HG02571 (cell line): ENCODE data around the gene HOXD8.

Source experiments
- ATAC-seq: cut with Tn5 transposase; IDR thresholded peaks from one replicate; pipeline ENCODE4 v1.9.1; 2021; ENCODE audit warnings: mild to moderate bottlenecking, moderate library complexity; ENCODE audit not compliant: unreplicated experiment

The HOXD8 gene

DNA sequence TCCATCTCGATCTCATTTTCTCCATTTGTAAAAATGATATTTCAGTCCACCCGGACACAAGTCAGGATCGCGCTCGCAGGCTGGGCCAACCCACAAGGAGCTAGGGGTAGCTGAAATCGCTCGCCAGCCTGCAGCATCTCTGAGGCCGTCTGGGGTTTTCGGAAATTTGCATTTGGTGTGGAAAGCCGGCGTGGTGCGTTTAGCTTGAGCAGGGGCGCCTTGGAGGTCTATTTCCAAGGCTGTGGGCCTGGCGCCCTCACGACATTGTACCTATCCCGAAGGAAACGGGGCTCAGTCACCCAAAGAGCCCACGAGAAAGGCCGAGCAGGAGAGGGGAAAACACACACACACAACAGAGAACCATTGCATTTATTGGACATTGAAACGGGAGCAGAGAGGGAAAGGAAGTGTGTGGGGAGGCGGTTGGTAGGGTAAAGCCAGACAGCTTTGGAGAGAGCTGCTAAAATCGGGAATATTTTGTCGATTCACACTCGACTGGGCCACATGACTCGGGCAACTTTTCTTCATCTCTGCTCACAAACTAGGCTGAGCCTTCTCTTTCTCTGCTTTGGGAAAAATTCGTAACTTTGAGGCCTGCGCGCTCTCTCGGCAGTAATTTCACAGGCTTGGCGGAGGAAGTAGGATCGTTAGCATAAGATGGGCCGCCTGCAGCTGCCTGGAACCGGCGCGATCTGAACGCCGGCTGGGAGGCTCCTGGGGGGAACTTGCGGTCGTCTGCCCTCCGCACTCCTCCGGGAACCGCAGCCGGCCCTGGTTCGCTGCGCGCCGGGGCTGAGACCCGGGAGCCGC is 1.1 kb upstream of the HOXD8 start:
- no peak for ATAC-seq

DNA sequence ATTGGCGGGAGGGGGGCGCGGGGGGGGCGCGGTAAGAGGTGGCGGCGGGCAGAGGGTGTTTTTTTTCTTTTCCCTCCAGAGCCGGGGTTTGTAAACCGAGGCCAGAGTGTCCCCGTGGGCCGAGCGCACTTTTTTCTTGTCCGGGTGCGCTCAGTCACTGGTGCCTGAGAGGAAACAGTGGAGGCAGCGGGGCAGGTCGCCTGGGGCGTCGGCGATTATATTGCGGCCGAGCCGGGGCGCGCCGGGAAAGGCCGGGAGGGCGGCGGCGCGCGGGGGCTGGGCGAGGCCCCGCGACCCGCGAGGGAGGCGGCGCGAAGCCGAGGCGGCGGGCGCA is 275 bp downstream of the HOXD8 start:
- ATAC-seq, result no peak

DNA sequence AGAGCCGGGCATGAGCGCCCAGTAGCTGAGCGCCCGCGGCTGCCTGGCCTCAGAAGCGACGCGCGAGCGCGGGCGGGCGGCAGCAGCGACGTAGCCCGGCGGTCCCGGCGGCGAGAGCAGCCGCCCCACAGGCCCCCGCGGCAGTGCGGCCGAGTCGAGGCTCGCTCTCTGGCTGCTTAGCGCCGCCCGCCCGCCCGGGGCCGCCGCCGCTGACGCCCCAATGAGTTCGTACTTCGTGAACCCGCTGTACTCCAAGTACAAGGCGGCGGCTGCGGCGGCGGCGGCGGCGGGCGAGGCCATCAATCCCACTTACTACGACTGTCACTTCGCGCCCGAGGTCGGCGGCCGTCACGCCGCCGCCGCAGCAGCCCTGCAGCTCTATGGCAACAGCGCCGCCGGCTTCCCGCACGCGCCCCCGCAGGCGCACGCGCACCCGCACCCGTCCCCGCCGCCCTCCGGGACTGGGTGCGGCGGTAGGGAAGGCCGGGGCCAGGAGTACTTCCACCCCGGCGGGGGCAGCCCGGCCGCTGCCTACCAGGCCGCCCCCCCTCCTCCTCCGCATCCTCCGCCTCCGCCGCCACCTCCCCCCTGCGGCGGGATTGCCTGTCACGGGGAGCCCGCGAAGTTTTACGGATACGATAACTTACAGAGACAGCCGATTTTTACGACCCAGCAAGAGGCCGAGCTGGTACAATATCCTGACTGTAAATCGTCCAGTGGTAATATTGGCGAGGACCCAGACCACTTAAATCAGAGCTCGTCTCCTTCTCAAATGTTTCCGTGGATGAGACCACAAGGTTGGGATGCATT is 847 bp downstream of the HOXD8 start:
- ATAC-seq, result no peak

DNA sequence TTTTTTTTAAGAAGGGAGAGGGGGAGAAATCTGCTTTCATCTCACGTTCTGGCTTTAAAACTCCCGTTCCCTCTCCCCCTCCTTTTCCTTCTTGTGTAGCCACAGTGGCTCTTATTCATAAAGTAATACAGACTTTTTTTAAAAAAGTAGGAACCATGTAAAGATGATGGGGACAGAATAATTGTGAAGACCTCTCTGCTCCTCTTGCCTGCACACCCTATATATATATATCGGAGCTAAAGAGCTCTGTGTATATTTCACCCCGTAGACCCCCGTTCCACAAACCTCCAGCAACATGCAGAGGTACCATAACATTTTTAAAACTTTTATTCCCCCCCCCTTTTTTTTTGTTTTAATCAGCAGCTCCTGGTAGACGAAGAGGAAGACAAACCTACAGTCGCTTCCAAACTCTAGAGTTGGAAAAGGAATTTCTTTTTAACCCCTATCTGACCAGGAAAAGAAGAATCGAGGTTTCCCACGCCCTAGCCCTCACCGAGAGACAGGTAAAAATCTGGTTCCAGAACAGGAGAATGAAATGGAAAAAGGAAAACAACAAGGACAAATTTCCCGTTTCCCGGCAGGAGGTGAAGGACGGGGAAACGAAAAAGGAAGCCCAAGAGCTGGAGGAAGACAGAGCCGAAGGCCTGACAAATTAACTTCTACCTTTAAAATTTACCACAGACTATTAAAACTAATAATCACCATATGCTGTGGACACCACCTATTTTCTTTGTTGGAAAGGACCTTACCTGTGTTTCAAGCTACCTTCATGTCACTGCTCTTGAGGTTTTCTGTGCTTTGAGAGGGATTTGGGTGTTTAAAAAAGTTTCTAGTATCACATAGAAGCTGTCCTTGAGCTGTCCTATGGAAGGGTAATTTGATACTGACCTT is 1.7 kb downstream of the HOXD8 start:
- no peak for ATAC-seq

DNA sequence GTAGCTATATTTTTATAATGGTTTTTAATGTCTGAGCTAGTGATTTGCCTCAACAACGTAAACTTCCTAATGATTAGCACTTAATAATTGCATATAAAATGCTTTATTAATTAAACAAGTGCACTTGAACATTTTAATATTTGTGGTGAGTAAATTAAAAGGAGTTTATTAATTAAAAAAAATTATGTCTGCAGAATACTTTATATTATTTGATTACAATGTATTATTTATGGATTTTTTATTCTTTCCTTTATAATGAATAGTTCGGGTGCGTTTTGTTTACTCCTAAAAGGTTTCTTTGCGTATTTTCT is 2.3 kb downstream of the HOXD8 start:
- ATAC-seq, result no peak

DNA sequence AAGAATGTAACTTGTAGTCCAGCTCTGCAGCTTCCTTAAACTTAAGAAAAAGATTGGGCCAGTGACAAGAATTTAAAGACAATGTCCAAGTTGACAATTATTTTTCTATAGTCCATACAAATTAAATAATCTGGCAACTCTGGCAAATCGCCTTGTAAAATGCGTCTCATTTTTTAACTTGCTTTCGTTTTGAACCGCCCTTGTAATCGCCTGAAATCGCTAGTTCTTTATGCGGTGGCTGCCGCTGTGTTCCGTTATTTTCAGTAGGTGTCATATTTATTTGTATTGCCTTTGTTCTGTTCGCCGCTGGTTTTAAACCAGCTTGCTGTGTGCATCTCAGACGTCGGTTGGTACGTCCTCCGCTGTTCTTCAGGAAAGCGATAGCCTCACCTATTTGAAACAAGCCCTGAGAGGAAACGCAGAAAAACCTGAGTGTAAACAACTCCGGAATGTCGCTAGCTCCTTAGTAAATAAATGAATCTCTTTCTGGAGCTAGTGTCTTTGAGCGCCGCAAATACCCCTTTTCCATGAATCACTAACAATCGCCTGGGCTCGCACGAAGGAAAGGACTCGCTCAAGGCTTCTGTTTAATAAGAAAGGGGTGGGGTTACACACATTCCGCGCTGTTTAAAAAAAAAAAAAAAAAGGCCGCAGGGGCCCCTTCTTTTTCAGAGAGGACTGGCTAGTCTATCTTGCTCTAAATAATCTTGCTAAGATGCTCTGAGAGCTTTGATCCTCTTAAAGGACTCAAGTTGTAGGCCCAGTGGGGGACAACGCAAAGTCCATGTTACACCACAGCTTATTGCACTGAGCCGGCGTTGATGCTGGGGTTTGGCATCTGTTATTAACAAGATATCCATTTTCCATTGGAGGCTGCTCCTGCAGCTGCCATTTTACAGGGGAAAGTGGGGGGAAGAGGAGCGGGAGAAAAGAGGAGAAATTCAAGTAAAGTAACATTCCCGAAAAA is 3.0 kb downstream of the HOXD8 start:
- no peak for ATAC-seq

DNA sequence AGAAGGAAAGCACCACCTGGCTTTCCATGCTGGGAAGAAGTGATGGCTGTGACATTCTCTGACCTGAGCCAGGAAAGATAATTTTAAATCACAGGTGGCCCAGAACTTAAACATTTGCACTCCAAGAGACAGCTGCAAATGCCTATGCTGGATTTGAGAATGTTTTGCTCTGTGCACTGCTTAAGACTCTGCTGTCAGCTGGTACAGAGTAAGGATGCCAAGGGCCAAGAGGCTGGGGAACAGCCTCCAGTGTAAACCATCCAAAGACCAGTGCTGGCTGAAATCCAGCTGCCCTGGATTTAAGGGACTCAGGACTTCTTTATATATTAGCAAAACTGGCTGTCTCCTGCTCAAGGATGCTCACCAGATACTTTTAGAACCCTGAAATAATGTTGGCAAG is 3.9 kb downstream of the HOXD8 start:
- ATAC-seq, result no peak

DNA sequence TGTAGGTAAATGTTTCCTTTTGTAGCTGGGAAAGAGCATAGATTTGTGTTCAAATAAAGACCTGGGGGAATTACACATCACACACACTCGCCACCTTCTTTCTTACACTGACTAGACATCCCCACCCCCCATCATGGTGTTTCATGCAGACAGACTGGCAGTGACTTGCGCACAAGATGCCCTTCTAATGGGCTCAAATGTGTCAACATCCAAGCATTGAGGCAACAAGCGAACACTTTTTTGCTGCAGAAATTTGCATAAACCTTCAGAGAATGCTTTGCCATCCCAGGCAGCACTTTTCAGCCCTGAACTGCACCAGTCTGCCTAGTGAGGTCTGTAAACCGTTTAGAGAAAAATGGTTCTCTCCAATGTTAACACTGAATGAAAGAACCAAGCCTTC is 4.5 kb downstream of the HOXD8 start:
- ATAC-seq, result no peak

DNA sequence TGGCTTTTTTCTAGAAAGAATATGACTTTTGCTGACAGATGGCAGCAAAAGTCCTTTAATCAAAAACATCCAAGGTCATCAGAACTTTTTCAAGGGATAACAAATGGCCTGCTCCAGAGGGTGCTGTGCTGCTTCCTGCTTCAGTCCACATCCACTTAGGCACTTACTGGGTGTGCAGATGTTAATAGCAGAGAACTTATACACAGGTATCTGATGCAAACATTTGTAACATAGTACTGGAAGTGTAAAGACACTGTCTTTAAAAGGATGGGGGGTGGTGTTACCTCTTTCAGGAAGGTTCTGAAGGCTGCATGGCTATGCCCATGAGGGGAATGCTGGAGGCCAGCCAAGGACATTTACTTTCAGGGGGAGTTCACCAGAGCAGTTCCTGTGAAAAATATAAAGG is 5.5 kb downstream of the HOXD8 start:
- ATAC-seq, result no peak

DNA sequence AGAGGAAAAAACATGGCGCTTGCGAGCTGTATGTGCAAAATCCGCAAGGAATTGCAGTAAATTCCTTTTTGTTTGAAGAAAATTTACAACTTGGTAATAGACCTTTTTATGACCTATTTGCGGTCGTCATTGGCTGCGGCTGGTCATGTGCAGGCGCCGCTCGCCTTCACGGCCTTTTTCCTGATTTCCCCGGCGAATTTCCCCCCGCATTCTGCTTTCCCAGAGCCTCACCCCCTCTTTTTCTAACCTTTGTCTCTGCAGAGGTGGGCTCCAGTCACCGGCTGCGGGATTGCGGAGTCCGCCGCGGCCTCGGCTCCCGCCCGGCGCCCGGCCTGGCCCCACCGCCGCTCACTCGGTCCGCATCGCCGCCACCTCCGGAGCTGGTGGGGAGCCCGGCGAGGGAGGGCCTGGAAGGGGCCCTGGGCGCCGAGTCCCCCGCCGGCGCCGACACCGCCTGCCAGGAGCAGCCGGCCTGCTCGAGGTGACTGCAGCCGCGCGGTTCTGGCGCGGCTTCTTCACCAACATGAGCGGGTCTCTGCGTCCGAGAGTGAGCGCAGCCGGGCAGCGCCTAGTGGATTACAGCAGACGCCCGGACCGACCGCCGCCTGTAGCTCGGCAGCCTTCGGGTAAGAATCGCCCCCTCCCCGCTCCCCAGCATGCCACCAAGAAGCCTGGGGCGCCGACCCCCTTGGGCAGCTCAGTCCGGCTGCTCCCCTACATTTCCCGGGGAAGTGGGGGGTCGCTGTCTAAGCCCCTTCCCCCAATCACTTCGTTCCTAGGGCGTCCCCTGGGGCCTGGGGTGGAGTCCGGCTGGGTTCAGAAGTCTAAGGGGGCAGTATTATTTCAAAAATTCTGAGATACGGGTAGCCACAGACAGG is 7.1 kb downstream of the HOXD8 start:
- ATAC-seq, result no peak

DNA sequence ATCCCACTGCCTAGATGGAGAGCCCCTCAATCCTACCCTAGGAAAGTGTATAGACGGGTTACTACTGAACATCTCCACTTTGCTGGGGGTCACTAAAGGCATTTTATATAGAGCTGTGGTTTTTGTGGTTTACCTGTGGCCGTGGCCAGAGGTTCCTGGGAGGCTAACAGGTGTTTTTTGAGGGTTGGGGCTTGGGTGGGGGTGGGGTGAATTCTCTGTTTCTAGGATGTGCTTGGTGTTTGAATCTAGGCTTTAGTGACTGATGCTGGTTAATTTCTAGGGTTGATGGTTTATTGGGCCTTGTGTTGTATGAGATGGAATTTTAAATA is 7.7 kb downstream of the HOXD8 start:
- ATAC-seq, result no peak

DNA sequence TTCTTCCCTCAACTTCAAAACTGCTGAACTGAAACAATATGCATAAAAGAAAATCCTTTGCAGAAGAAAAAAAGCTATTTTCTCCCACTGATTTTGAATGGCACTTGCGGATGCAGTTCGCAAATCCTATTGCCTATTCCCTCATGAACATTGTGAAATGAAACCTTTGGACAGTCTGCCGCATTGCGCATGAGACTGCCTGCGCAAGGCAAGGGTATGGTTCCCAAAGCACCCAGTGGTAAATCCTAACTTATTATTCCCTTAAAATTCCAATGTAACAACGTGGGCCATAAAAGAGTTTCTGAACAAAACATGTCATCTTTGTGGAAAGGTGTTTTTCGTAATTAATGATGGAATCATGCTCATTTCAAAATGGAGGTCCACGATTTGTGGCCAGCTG is 8.4 kb downstream of the HOXD8 start:
- ATAC-seq, result no peak

DNA sequence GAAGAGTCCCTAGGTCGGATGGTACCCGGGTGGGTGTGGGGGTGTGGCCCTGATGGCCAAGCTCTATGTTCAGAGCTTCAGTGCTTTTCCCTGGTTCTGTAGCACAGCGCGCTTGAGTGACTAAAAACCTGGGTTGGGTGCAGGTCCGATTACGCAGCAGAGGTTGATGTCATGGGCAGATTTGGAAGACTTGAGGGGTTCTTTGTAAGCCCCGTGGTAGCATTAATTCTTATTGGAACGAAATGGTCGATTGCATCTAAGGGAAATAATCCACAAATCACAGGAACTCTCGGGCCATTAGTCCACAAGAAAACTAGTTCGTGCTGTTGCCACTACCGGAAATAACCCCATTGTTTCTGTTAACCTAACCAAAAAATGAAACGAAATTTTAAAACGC is 9.0 kb downstream of the HOXD8 start:
- ATAC-seq, result no peak

DNA sequence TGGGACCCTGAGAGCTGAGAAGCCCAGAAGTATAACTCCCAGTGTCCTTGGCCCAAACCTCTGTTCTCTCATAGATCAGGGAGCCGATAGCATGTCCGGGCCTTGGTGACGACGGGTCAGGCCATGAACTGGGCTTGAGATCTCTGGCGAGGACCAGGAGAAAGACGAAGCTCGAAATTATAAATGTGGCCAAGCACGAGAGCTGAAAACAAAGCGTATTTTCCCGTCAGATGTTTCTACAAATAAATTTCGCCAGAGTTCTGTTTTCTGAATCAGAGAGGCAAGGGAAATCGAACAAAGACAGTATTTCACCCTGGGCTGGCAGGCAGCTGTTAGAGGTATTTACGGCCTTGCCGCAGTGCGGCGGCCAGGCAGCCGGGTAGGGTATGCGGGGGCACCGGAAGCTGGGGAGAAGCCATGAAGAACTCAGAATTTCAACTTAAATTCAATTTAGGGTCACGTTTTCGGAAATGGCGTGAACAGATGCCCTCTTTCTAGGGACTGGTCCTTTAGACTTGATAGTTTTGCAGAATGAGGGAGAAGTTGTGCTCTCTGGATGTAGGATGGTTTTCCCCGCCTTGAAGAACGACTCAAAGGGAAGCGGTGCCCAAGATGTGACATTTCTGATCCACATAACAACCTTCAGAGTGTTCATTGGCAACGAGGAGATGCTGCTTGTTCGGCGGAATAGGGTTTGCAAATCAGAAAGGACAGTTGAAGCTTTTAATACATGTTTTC is 9.6 kb downstream of the HOXD8 start:
- no peak for ATAC-seq

DNA sequence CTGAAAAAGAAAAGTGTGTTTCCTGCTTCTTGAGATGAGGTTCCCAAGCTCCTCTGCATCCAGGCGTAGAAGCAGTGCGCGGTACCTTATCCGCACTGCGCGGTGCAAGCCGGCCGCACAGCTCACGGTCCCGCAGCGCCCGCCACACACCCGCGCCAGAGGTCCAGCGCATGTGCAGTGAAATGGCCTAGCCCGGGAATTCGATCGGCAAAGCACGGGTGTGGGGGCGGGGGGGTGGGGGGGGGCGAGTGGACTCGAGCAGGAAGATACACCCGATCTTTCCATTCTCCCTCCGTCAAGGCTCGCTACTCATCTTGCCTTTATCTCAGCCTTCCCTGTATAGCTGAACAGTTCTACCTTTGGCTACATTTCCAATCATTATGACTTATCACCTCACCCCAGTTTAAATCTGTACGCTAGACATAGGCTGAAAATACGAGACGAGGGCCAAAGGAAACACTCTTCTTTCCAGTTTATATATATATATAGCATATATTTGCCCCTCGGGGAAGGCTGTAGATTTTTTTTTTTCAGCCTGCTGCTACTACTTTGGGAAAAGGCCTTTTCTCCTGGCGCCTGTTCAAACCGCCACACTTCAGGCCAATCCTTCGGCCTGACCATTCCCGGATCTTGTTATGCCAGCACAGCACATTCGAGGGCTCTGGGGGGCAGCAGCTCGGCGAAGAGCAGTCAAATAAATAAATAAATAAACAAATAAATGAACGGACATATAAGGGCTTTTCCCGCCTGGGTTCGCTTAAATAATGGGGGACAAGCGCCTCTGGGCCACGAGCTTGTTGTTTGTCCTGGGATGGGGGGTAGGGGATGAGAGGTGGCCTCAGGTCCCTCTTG is 10.4 kb downstream of the HOXD8 start:
- no peak for ATAC-seq

DNA sequence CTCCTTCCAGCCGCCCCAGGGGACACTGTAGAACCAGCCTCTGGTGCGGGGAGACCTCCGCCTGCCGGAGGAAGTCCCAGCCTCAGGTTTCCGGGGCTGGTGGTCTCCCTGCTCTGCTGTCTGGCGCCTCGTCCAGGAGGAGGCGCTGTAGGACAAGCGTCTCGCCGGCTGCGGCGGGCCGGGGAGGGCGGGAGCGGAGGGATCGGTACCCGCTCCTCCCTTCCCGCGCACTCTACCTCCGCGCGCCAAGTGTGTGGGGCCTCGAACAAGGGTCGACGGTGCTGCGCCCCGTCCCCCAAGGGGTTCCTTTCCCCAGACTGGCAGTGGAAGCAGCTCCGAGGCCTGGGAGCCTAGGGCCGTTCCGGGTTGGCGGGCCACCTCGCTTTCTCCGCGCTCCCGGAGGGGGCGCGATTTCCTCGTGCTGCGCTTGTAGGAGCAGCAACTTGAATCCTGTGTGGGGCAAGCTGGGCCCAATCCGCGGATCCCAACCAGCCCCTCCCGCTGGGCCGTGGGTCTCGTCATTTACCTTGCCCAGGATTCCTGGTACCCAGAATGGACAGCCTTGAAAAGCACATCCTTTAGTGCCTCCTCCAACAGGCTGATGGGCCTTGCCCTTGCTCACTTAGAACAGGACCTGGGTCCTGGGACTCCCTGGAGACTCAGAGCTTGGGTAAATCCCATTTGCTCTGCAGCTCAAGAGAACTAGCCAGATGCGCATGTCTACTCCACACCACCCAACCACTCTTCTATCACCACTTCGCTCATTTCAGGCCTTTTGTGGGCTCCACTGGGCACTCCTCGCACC is 11.2 kb downstream of the HOXD8 start:
- peak; percentile 79 for ATAC-seq

DNA sequence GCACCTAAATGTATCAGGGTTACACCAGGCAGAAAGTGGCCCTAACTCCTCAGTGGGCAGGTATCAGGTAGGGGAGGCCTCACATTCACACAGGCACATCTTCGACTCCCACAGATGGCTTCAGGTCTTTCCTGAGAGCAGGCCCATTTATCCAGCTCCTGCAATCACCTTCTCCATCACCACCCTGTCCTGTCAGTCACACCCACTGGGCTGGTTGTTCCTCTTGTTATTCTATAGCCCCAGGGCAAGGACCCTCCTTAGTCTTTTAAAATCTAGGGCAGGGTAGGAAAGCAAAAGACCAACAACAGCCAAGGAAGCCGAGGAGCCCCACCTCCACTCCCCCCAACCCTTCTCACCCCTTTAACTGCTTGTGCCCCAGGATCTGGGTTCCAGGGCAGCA is 12.8 kb downstream of the HOXD8 start:
- no peak for ATAC-seq
